Stimulated activated CD4-positive, alpha-beta T cell treated with anti-CD3 and anti-CD28 coated beads, Interleukin-12 subunit alpha, Interleukin-12 subunit beta, amount 100 ng/mL, for 4 hours (primary cell): ENCODE data around the gene GAPVD1.
"Not testable (repeated sequence)": the region's sequence is repeated elsewhere in the genome, so short reads cannot be mapped to it uniquely, and the experiment has no call there.

Source experiments
- DNase-seq: peaks from one replicate; pipeline ENCODE4 v3.0.0-alpha.2; 2020

The GAPVD1 gene

GRCh38 chr9:125246261-125246667 lies 15.4 kb upstream of the GAPVD1 start:
- no peak for DNase-seq

- DNase-seq: no peak
Measured at GRCh38 chr9:125254231-125254630, 7.4 kb upstream of the GAPVD1 start.

DNA sequence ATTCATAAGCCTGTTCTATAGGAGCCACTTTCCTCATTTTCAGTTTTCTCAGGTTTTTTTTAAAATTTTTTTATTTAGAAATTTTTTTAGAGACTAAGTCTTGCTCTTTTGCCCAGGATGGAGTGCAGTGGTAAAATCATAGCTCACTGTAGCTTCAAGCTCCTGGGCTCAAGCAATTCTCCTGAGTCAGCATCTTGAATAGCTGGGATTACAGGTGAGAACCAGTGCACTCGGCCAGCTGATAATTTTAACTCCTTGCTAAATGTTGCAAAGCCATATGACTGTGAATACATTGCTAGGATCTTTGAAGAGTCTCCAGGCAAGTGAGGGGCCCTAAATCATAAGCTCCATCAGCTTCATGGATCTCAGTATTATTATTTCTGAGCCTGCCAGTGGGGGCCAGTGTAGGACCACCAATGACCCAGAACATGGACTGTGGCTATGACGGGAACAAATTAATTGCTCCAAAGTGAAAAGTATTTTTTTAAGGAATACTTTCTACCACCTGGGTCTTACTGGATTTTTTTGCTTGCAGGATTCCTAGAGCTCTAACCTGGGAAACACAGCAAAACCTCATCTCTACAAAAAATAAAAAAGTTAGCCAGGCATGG lies 5.7 kb upstream of the GAPVD1 start:
- no peak for DNase-seq

GRCh38 chr9:125258160-125258785 lies 3.4 kb upstream of the GAPVD1 start:
- no peak for DNase-seq

DNA sequence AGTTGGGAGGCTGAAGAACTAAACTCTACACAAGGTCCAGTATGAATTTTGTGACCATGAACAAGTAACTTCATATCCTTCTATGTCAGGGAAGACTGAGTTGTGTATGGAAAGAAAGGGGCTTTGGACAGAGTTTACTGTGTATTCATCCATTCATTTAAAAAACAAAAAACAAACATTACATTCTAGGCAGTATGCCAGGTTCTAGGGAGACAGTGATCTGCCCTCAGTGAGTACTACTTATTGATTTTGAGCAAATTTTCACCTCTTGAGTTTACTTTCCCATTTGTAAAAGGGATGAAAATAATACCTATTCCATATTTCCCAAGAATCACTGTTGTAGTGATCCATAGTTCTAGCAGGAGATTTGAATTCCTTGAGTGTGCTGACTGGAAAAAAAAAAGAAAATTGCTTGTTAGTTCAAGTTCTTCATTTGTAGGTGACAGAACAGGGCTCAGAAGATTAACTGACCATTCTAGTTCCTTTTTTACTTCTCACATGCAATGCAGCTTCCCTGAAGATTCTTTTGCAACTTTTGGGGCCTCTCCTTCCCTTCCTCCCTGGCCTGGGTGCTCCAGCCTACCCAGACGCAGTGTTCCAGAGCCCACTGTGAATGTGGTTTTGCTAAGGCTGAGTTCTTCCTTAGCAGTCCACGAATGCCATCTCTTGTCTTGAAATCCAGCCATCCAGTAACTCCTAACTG lies 2.6 kb upstream of the GAPVD1 start:
- DNase-seq: no peak

GRCh38 chr9:125260561-125260960 lies 1.1 kb upstream of the GAPVD1 start:
- no peak for DNase-seq

GRCh38 chr9:125262294-125262991 lies 817 bp downstream of the GAPVD1 start:
- no peak for DNase-seq

DNA sequence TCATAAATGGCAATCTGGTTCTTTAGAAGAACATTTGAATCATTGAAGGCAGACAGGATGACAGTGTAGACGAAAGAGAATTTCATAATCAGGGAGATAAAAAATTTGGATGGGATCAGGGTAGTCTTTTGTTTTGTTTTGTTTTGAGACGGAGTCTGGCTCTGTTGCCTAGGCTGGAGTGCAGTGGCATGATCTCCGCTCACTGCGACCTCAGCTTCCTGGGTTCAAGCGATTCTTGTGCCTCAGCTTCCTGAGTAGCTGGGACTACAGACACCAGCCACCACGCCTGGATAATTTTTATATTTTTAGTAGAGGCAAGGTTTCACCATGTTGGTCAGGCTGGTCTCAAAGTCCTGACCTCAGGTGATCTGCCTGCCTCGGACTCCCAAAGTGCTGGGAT lies 2.4 kb downstream of the GAPVD1 start:
- DNase-seq: not testable (repeated sequence)

DNA sequence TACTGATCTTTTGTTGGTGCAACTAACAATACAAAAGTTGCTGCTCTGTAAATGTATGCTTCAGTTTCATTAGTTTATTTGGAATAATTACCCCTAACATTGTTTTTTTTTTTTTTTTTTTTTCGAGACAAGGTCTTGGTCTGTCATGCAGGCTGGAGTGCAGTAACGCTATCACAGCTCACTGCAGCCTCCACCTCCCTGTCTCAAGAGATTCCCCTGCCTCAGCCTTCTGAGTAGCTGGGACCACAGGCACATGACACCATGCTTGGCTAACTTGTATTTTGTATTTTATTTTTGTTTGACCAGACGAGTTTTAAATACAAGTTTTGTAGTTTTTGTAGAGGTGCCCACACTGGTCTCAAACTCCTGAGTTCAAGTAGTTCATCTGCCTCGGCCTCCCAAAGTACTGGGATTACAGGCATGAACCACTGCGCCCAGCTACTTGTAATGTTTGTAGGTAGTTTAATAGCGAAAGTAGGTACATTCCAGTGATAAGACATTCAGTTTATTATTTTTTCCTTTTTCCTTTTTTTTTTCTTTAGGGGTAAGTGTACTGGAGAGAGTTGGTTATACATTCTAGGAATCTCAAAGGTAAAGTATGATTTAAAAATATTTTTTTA lies 6.9 kb downstream of the GAPVD1 start:
- no peak for DNase-seq

- no peak for DNase-seq
Measured at GRCh38 chr9:125269014-125269397, 7.4 kb downstream of the GAPVD1 start.

DNA sequence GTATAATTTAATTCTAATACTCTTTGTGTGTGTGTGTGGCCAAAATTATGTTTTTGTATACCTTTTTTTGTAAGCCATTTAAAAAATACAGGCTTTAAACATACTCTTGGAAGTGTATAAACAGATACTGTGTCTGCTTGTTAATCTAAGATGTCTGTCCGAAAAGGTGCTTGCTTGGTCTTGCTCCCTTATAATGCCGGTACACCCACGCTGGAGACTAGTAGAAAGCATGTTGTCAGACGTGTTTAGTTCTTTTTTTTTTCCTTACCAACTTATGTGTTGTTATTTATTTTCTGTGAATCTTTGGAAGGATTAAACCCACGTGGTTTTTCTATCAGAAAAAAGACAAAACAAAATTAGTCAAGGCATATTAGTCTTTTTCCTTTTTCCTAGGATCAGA lies 9.5 kb downstream of the GAPVD1 start:
- no peak for DNase-seq

- DNase-seq: no peak
Measured at GRCh38 chr9:125272697-125273096, 11.1 kb downstream of the GAPVD1 start.

GRCh38 chr9:125276771-125277170 lies 15.1 kb downstream of the GAPVD1 start:
- no peak for DNase-seq

DNA sequence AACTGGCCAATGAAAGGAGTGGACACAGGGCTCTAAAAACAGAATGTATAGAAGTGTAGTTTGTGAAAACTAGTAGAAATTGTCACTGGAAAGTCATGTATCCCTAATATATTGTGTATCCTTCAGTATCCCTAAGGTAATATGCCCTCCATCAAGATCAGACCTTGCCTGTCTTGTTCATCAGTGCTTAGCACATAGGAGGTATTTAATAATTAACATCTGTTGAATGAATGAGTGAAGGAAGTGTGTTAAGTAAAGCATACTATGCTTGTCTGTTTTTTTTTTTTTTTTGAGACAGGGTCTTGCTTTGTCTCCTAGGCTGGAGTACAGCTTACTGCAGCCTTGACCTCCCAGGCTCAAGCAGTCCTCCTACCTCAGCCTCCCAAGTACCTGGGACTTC lies 15.8 kb downstream of the GAPVD1 start:
- no peak for DNase-seq

- no peak for DNase-seq
Measured at GRCh38 chr9:125280945-125281344, 19.3 kb downstream of the GAPVD1 start.

- no peak for DNase-seq
Measured at GRCh38 chr9:125284855-125285254, 23.2 kb downstream of the GAPVD1 start.

GRCh38 chr9:125286935-125287433 lies 25.4 kb downstream of the GAPVD1 start:
- DNase-seq: not testable (repeated sequence)

GRCh38 chr9:125293134-125293533 lies 31.5 kb downstream of the GAPVD1 start:
- no peak for DNase-seq

DNA sequence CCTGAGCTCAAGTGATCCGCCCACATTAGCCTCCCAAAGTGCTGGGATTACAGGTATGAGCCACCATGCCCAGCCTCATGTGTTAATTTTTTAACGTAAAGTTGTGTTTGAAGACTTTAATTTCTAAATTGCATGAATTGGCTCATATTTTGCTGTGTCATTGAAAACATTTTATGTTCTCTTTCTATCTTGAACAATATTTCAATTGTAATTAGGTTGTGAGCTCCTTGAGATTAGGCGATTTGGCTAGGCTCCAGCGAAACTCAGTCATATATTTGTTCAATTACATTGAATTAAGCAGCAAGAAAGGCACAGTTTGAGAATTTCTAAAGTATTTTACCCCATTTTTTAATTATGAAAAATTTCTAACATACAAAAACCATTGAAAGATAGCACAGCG lies 34.0 kb downstream of the GAPVD1 start:
- DNase-seq: no peak

GRCh38 chr9:125296843-125297372 lies 35.3 kb downstream of the GAPVD1 start:
- DNase-seq: no peak

- no peak for DNase-seq
Measured at GRCh38 chr9:125297917-125298316, 36.3 kb downstream of the GAPVD1 start.

GRCh38 chr9:125302241-125302640 lies 40.6 kb downstream of the GAPVD1 start:
- DNase-seq: no peak

DNA sequence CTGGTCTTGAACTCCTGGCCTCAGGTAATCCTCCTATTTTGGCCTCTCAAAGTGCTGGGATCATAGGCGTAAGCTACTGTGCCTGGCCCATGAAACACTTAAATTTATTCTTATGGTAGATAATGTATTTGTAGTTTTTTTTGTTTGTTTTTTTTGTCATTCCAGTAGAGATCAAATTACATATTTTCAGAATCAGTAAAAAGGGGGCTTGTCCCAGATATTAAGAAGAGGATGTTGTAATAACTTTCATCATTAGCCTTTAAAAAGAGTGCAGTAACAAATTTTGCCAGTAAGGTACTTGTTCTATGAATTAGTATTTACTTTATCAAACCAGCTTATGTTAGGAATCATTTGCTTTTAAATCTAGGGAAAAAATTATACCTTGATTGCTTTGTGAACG lies 42.6 kb downstream of the GAPVD1 start:
- no peak for DNase-seq
